NCI-H2196 (cell line): ENCODE measurements around the gene ANKFY1.
A peak's percentile ranks its signal among the peaks of the same experiment; 100 is the strongest.

Experiments
- DNase-seq: peaks from one replicate; lab custom pipeline; 2025; ENCODE audit not compliant: unreplicated experiment; lab: John Stamatoyannopoulos, UW

Gene ANKFY1

GRCh38 chr17:4263282-4264215 lies at the start of gene ANKFY1:
Gene ANKFY1, minus strand, starts transcription at chr17:4263979. Its CDS starts 38 bp downstream, at chr17:4263941.
- DNase-seq = peak; percentile 81

GRCh38 chr17:4310354-4311060 lies 46.7 kb upstream of the ANKFY1 start:
- no peak for DNase-seq

DNA sequence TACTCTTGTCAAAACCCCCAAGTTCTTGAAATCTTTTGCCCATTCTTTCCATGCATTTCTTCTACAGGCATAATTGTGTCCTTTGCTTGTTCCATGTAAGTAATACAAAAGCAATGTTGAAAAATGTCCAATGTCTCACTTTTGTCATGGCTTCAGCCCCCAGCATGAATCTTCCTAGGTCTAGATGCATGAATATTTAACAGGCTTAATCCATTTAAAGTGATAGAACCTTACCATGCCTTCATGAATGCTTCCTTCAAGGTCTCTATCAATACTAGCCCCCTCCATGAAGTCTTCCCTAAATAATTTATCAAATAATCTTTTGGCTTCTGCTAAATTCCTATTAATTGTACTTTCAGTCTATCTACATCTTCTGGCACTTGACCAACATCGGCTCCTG lies 46.1 kb upstream of the ANKFY1 start:
- no peak for DNase-seq

- DNase-seq = no peak
Measured at GRCh38 chr17:4307179-4307930, 43.6 kb upstream of the ANKFY1 start.

- no peak for DNase-seq
Measured at GRCh38 chr17:4305224-4305623, 41.4 kb upstream of the ANKFY1 start.

DNA sequence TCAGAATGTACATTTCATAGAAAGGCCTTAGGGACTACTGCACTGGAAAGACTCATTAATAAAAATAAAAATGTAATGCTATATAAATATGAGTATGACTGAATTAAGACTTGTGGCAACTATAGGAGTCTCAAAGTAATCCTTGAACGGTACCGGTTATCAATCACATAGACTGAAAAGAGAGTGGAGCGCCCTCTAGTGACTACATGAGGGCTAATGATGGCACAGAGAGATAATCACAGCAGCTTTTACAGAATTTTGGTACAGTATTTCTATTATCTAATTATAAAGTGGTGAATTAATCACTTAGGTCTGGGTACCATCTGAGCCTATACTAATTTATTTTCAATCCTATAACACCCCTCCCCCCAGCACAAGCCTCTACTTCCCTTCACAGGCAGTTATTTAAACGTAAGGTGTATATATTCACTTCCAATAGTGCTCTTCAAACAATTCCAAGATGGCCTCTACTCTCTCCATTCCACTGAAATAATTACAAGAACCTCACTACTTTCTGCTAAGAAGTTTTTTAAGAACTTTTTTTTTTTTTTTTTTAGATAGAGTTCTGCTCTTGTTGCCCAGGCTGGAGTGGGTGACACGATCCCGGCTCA lies 40.7 kb upstream of the ANKFY1 start:
- DNase-seq = peak; percentile 38

DNA sequence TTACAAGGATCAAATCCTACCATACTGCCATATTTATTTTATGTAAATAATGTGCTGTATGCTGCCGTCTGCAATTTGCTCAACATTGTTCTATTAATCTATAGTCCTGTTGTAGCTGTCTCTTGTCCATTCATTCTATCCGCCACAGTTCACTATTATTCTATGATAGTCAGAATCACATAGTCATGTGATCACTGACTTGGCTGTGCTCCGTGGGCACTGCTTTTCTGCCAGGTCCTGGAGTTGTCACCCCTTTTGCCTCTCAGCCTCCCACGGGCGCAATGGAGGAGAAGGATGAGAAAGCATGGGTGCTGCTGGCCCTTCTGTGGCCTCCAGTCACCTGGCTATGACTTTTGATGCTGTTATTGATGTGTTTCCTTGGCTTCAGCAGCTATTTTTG lies 37.3 kb upstream of the ANKFY1 start:
- DNase-seq = no peak

DNA sequence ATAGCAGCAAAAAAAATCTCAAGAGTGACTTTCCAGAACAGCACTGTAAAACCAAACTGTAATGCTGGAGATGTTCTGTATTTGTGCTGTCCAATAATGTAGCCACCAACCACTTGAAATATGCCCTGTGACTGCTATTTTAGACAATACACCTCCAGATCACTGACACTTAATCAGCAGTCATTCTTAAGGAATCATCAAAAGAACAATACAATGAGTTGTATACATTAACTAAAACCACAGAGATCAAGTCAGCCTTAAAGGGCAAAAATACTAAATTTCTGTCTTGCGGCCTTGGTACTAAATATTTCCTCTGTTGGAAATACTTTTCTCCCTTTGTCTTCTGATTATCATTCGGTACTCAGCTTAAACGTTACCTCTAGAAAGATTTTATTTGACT lies 33.6 kb upstream of the ANKFY1 start:
- no peak for DNase-seq

GRCh38 chr17:4295686-4296085 lies 31.9 kb upstream of the ANKFY1 start:
- no peak for DNase-seq

DNA sequence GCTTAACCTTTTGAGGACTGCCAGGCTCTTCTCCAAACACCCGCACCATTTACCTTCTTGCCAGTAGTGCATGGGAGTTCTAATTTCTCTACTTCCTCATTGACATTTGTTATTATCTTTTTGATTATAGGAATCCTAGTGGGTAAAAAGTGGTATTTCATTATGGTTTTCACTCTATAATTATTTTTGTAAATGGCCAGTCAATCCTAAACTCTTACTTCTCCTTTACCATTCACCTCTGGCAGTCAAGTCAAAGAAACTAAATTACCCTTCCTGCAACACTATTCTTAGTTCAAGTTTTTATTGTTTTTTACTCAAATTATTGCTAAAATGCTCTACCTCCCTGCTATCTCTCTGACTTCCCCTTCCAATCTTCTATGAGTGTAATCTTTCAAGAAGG lies 29.8 kb upstream of the ANKFY1 start:
- DNase-seq = no peak

- no peak for DNase-seq
Measured at GRCh38 chr17:4287710-4288109, 23.9 kb upstream of the ANKFY1 start.

DNA sequence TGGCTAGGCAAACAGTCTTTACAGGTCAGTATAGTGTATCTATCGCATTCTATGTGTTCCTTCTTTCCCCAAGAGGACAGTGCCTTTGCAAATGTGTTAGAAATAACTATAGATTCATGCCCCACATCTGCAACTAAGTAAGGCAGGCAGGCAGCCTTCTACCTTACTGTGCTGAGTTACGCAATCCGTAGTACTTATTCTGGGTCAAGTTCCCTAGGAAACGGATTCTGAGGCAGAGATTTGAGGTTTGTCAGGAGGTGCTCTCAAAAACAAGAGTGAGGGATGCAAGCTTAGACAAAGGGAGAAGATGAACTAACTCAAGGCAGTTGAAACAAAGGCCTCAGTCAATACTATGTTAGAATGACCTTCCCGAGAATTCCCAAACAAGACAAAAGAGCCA lies 12.7 kb upstream of the ANKFY1 start:
- no peak for DNase-seq

DNA sequence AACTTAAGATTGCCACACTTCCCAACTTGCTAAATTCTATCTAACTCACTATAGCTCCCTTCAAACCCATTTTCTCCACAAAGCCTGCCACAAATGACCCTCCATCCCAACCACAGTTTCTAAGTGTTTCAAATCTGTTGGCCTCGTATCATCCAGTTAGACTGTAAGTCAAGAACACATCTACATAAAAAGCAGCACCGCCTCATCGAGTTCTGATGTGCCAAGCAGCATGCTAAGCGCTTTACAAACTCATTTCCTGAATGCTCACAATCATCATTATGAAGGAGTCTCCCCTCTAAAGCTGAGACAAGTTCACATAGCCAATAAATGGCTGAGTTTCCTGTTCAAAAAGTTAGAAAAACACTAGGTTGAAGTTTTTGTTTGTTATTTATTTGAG lies 9.2 kb upstream of the ANKFY1 start:
- DNase-seq = no peak

DNA sequence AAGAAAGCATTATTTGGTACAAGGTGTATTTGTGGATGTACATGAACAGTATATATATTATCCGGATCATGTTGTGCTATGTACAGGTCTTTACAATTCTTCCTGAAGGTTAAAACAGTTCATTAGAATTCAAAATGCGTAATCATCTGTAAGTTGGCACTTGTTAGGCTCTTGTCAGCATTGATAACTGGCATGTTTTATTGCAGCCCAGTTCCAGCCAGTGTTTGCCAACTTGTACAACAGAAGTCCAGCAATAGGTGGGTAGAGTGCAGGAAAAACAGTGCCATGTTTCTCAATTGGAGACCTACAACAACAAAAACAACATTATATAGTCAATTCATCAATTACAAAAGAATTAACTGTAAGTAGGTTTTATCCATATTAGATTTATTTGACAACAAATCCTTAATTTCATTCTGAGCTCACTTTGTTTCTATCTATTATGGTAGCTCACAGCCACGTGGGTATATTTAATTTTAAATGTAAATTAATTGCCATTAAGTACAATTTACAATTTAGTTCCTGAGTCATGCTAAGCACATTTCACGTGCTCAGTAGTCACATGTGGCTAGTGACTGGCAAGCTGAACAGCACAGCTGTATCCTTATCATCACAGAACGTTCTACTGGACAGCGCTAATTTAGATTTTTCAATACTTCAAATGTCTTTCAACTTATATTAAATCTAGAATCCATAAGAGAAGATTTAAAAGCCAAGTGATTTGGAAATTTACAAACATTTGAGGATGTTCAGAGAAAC lies 8.6 kb upstream of the ANKFY1 start:
- no peak for DNase-seq

DNA sequence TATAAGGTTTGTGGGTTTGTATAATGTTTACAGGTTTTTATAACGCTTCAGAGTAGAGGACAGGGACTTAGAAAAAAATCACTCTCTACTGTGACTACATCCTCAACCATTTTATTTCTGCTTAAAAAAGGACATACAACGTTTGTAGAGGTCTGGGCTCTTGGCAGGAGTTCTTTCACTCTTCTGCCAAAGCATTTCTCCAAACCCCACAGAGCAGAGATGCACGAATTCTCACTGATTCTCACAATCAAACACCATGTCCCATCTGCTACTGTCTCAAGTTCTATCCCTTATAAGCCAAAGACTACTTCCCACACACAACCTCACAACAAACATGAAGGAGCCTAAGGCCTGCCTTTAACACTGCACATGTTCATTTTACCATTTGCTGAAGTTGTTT lies 7.0 kb upstream of the ANKFY1 start:
- DNase-seq = no peak

DNA sequence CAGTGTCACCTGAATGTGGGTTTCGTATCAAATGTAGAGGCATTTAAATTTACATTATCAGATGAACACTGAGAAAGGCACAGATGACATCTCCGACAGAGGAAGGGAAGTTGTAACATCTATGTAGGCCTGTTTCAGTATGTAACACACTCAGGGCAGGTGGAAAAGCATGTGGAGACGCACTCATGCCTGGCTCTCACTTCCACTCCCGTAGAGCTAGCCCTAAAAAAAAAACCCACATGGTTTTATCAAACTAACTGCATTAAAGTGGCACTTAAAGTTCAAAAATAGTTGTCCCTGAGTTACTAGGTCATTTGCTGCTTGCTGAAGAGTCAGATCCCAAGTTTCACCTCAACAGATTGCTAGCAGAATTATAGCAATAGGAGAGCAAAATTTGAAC lies 6.1 kb upstream of the ANKFY1 start:
- DNase-seq = no peak

DNA sequence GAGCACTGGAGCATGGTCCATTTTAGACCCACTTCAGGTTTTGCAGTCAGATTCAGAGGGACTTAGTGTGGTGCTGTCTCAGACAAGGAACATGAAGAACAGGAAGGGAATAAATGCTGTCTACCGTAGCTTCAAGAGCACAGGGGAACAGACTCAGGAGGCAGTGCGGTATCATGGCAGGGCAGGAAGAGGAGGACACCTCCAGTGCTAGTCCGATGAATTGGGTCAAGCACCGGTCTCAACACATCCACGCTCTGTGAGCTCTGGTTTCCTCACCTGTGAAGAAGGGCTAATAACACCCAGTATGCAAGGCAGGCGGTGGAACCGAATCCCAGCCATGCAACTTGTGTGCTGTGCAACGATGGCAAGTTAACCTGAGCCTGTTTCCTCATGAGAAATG lies 3.6 kb upstream of the ANKFY1 start:
- no peak for DNase-seq

GRCh38 chr17:4266550-4266949 lies 2.8 kb upstream of the ANKFY1 start:
- no peak for DNase-seq

DNA sequence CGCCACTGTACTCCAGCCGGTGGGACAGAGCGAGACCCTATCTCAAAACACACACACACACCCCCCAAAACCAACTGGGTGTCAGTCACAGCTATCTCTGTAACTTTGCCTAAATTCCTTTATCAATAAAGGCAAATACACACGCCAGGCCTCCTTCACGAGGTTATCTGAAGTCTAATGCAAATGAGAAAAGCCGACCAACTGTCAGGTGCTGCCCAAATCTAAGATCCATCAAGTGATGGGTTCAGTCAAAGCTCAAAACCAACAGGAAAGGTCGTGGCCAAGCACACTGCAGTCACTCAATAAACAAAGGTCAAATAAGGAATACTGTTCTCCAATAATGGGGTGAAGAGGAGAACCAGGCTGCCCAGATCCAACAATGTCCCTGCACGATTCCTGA lies 1.1 kb downstream of the ANKFY1 start:
- no peak for DNase-seq

DNA sequence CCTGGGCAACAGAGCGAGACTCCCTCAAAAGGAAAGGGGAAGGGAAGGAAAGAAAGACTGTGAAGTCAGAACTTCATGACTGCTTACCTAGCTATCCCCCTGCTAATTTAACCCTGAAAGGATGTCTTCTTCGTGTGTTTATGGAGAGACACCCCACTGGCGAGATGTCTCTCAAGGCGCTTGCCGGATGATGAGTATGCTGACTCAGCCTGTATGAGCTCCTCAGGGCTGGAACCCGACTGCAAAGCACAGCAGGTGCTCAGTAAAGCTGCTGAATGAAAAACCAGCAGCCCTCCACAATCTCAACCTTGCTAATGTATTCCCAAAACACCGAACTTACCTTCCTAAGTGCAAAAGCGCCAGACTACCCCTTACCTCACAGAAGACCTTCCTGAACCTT lies 2.3 kb downstream of the ANKFY1 start:
- no peak for DNase-seq
